ENCODE data around the gene CCT4.
"Not testable (repeated sequence)": the region's sequence is repeated elsewhere in the genome, so short reads cannot be mapped to it uniquely, and the experiment has no call there.

The CCT4 gene

DNA sequence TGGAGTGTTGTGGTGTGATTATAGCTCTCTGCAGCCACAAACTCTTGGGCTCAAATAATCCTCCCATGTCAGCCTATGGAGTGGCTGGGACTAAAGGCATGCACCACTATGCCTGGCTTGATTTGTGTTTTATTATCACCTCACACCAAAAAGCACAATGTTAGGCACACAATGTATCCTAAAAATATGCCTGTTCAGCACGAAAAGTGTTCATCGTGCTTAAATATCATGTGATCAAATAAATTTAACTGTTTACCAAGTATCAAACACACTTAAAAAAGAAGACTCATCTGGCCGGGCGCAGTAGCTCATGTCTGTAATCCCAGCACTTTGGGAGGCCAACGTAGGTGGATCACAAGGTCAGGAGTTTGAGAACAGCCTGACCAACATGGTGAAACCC lies 5.6 kb downstream of the CCT4 start:
- no peak for DNase-seq (ENCODE audit: low read depth in 1 of 2, low spot score in 1 of 2)

DNA sequence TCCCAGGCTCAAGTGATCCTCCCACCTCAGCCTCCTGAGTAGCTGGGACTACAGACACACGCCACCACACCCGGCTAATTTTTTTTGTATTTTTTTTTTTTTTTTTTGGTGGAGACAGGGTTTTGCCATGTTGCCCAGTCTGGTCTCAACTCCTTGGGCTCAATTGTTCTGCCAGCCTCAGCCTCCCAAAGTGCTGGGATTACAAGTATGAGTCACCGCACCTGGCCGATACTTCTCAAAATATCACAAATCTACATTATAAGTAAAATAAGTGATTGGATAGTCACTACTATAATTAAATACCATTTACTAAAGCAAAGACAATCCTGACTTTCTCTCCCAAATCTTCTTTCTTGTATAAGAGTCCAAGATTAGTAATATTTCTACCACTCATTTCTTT lies 9.1 kb downstream of the CCT4 start:
- not testable (repeated sequence) for DNase-seq (ENCODE audit: low read depth in 1 of 2, low spot score in 1 of 2)

DNA sequence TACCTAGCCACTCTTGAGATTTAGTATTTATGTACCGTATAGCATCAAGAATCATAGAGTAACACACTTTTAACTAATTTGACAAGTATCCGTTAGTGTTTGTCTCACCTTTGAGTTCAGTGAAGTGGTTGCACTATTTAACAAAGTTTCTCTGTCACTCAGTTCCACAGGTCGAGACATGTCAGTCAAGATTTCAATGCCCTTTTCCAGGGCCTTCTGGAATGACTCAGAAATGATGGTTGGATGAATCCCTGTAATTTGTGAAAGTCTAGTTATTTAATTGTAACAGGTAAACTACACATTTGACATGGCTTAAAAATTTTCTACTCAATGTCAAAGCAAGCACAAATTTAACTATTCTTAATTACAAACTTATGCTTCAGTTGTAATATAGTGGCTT lies 9.7 kb downstream of the CCT4 start:
- no peak for DNase-seq (ENCODE audit: low read depth in 1 of 2, low spot score in 1 of 2)

DNA sequence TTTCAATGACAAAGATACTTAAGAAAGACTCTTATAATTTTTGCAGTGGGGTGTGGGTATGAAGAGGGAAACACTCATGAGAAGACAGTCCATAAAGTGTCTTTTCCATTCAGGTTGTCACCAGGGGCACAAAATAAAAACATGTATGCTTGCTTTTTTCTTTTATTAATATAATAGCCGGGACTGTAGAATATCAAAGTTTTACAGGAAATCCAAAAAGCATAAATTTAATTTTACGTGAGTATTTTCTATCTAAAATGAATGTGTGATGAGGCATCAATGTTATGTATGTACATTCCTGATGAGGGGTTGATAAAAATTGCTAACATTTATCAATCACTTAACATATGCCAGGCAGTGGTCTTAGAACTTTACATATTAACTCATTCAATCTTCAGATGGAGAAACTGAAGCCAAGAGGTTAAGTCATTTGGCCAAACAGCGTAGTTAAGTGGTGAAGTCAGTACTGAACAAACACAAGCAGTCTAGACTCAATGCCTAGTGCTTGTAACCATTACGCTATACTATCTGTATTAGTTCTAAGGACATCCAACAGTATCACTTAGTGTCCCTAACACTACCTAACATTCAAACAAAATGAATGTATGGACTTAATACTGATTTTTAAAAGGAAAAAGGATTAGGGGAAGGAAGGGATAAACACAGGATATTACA lies 10.7 kb downstream of the CCT4 start:
- DNase-seq (ENCODE audit: low read depth in 1 of 2, low spot score in 1 of 2) = no peak

DNA sequence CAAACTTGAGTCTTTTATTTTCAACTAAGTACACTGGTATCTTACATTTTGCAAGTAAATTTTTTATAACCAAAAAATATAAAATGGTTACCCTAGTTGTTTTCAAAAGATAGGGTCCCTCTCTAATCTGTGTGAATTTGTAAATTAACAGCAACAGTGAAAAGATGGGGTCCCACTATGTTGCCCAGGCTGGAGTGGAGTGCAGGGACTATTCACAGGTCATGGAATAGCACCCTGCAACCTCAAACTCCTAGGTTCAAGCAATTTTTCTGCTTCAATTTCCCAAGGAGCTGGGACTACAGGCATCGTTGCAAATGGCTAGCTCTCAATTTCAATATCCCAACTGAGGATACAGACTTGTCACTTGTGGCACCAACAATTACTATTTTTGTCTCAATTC lies 12.1 kb downstream of the CCT4 start:
- no peak for DNase-seq (ENCODE audit: low read depth in 1 of 2, low spot score in 1 of 2)

DNA sequence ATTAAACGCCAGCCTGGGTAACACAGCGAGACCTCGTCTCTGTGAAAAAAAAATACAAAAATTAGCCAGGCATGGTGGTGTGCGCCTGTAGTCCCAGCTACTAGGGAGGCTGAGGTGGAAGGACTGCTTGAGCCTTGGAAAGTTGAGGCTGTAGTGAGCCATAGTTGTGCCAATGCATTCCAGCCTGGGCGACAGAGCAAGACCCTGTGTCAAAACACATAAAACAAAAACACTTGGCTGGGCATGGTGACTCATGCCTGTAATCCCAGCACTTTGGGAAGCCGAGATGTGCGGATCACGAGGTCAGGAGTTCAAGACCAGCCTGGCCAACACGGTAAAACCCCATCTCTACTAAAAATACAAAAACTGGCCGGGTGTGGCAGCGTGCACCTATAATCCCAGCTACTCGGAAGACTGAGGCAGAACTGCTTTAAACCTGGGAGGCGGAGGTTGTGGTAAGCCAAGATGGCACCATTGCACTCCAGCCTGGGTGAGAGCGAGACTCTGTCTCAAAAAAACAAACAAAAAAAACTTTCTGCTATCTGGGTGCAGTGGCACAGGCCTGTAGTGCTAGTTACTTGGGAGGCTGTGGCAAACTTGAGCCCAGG lies 21.9 kb downstream of the CCT4 start:
- DNase-seq (ENCODE audit: low read depth in 1 of 2, low spot score in 1 of 2) = not testable (repeated sequence)

DNA sequence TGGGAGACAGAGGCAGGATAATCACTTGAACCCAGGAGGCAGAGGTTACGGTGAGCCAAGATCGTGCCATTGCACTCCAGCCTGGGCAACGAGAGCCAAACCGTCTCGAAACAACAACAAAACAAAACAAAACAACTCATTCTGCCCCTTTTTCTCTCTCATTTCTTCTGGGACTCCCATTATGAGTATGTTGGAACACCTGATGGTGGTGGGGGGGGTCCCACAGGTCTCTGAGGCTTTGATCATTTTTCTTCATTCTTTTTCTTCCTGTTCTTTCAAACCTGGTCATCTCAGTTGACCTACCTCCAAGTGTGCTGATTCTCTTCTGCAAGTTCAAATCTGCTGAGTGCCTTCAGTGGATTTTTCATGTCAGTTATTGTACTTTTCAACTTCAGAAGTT lies 26.4 kb downstream of the CCT4 start:
- no peak for DNase-seq (ENCODE audit: low read depth in 1 of 2, low spot score in 1 of 2)

DNA sequence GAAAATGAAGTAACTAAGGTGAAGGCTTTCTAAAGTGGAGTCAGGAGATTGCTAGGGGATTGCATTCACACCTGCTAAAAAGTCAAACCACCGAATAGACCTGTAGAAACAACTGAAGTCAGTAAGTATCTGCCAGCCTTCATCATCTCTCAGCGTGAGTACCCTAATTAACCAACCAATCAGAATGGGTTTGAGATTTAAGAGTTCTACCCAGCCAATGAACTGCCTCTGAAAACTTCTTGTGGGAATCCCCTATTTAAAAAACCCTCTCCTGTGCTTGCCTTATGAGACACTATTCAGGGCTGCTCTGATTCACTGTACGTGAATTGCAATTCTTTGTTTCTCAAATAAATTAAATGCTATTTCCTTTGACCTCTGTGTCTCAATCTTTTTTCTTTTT lies 31.2 kb downstream of the CCT4 start:
- no peak for DNase-seq (ENCODE audit: low read depth in 1 of 2, low spot score in 1 of 2)

DNA sequence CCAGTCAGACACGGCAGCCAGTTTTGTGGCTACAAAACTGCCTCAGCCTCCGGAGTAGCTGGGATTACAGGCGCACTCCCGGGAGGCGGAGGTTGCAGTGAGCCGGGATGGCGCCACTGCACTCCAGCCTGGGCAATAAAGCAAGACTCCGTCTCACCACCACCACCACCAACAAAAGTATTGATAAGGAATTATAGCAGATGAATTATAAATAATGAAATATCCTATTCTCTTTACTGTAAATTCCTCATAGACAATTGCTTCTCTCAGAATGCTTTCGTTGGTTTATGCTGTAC lies 33.2 kb downstream of the CCT4 start:
- DNase-seq (ENCODE audit: low read depth in 1 of 2, low spot score in 1 of 2) = no peak

DNA sequence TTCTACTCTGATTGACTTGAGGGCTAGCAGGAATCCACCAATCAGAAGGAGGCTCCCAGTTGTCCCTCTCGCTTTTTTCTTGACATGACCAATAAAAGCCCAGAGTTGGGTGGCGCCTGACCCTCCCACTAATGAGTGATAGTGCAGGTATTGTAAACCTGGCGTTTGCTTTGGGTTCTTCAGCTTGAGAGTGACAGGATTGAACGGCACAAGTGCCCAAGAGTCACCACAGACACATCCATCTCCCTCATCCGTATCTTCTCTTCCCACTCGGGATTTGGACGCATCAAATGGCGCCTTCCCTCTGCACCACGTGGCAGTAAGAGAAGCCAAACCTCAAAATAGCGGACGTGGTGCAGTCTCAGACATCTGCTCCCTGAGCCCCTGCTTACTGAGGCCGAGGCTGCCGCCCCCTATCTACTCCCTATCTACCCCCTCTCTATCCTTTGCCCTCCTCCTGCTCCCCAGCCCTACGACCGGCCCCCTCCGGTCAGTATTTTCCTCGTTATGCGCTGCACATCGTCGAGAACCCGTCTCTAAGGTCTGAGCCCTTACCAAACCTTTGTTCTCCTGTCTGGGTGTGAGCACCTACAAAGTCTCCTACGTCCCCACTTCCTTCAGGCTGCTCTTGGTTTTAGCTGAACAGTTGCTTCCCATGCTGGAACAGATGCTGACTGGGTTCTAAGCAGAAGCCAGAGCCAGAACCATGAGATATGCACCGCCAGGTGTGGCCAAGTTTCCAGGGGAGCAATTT lies 33.7 kb downstream of the CCT4 start:
- DNase-seq (ENCODE audit: low read depth in 1 of 2, low spot score in 1 of 2) = peak; percentile 5 to 70

DNA sequence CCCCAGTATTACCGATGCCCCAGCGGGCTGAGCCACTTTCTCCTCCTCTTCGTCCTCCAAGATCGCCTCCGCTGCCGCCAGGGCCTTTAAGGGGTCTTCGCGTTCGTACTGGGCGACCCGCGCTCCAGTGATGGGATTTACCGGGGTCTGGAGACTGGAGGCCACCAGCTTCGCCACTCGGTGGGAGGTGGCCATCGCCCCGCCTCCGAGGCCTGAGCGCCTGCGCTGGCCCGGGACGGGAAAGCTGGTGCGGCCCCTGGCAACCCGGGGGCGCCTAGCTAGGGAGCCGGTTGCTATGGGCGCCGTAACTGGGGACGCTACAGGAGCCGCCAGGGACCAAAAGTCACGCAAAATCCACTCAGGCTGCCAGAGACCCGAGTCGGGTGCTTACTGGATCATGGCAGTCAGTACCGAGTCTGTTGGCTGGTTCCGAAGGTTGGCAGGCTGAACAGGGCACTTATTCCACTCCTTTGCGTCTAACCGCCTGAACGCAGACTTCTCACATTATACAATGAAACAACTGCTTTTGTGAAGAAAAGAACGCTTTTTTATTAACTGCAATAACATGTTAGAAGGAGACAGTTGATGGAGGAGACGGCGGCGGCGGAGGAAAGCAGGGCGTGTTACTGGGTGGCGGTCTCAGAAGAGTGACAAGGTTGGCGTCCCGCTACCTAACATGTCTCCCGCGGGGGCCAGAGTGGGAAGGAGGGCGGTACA lies 34.5 kb downstream of the CCT4 start, which contains the start of gene FAM161A:
Gene FAM161A (minus strand): TSS at position 214 of the 717 bp plus-strand sequence. CDS start 19 bp downstream, at position 195.
- DNase-seq (ENCODE audit: low read depth in 1 of 2, low spot score in 1 of 2) = peak; percentile 44 to 65

DNA sequence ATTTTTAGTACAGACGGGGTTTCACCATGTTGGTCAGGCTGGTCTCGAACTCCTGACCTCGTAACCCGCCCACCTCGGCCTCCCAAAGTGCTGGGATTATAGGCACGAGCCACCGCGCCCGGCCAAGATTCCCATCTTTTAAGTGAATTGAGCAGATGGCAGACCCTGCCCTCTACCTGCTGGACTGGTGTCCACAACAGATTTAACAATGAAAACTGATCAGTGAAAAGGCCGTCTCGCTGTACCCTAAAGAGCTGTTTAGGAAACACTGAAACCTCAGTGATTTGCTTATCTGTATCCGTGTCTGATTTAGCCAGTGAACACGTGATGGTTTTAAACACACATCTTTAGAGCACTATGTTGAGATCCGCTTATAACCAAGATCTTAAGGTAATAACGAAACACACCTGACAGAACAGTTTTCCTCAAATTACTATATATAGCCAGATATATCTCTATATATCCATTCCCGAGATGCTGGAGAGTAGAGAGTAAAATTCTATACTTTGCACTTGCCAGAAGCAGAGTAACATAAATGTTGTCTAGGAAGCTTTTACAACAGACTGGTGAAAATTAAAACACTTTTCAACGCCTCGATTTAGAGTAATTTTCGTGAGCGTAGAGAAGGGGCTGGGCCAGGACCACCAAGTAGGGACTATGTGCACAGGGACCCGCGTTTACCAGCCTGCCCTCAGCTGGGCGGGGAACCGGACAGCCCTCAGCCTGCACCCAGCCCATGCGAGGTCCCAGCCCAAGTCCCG lies 35.2 kb downstream of the CCT4 start:
- DNase-seq (ENCODE audit: low read depth in 1 of 2, low spot score in 1 of 2) = no peak

DNA sequence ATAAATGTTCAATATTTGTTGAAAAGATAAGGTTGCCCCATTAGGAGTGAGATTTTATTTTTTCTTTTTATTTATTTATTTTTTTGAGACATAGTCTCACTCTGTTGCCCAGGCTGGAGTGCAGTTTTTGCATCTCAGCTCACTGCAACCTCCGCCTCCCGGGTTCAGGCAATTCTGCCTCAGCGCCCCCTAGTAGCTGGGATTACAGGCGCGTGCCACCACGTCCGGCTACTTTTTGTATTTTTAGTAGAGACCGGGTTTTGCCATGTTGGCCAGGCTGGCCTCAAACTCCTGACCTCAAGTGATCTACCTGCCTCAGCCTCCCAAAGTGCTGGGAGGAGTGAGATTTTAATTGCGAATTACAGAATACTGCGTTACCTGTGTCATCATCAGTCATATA lies 37.2 kb downstream of the CCT4 start:
- DNase-seq (ENCODE audit: low read depth in 1 of 2, low spot score in 1 of 2) = not testable (repeated sequence)

DNA sequence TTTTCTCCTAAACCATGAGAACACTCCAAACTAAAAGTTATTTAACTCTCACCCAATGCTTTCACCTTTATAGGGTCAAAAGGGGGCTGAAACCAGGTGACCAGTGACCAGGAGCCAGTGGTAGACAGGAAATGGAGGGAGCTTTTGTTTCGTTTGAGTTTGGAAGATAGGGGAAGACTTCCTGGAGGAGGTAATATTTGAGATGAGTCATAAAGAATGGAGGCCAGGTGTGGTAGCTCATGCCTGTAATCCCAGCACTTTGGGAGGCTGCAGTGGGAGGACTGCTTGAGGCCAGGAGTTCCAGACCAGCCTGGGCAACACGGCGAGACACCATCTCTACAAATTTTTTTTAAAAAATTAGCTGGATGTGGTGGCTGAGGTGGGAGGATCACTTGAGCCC lies 43.1 kb downstream of the CCT4 start:
- DNase-seq (ENCODE audit: low read depth in 1 of 2, low spot score in 1 of 2) = no peak

DNA sequence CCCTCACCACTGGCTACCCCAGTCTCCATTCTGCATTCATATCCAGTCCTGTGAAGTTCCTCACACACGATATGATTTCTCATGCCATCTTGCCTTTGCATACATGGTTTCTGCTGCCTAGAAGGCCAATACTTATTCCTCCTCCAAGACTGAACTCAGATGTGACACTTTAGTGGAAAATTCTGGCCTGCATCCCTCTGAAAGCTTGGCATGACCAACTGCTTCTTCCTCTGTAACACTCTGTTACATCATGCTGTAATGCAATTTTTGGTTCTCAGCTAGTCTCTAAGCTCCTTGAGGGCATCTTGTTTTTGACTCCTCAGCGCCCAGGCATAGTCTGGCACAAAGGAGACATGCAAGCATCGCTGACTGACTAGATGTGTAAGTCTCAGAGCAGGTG lies 47.2 kb downstream of the CCT4 start:
- no peak for DNase-seq (ENCODE audit: low read depth in 1 of 2, low spot score in 1 of 2)

DNA sequence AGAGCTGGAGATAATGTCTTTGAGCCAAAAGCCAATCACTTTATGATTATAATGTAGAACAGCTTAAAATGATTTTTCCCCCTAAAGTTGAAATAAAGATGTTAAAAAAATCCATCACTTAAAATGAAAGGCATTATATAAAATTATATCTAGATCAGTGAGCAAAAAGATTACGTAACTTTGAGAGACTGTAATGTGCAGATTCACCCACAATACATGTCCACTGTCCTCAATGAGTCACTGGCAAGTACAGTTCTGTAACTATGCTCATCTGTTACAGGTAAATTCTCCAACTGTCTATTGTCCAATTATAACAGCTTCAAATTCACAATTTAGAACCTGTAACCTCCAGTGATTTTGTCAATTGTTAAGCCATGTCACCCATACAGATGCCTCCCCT lies 53.6 kb downstream of the CCT4 start:
- DNase-seq (ENCODE audit: low read depth in 1 of 2, low spot score in 1 of 2) = no peak

DNA sequence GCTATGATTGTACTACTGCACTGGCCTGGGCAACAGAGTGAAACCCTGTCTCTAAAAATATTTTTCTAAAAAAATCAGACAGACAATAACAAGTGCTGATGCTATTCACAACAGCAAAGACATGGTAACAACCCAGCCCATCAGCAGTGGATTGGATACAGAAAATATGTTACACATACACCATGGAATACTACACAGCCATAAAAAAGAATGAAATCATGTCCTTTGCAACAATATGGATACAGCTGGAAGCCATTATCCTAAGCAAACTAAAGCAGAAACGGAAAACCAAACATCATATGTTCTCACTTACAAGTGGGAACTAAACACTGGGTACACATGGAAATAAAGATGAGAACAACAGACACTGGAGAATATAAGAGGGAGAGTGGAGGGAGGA lies 54.5 kb downstream of the CCT4 start:
- DNase-seq (ENCODE audit: low read depth in 1 of 2, low spot score in 1 of 2) = no peak

DNA sequence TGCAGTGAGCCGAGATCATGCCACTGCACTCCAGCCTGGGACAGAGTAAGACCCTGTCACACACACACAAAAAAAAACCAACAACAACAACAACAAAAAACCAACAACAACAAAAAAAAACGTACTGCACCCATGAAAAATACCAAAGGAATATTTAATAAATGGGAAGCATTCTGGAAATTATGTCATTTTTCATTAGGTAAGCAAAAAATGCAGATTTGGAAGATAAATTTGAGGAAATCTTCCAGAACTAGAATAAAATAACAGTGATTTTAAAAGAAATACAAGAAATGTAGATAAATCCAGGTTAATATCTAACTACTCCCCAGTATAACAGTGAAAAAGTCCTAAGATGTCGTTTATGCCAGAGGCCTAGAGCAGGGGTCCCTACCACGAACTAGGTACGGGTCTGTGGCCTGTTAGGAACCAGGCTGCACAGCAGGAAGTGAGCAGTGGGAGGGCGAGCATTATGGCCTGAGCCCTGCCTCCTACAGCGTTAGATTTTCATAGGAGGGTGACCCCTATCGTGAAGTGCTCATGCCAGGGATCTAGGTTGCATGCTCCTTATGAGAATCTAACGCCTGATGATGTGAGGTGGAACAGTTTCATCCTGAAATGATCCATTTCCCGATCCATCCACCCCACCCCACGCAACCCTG lies 56.1 kb downstream of the CCT4 start:
- no peak for DNase-seq (ENCODE audit: low read depth in 1 of 2, low spot score in 1 of 2)

DNA sequence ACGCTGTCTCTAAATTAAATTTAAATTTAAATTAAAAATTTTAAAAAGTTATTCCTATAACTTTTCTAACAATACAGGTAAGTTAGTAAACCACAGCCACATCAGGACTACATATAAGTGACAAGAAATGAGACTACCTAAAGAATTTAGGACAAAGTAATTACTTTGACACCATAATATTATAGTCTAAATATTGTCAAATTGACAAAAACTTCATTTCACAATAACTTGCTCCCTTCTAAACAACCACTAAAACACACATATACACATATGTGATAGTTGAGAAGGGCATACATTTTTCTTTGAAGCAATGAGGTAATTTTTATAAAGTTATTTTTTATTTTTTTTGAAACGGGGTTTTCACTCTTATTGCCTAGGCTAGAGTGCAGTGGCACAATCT lies 66.2 kb downstream of the CCT4 start:
- no peak for DNase-seq (ENCODE audit: low read depth in 1 of 2, low spot score in 1 of 2)

Data from stimulated activated CD4-positive, alpha-beta T cell treated with anti-CD3 and anti-CD28 coated beads, Interleukin-15, amount 100 ng/mL, for 1 hour (primary cell).